DMS53 (cell line): ENCODE results near the gene CENPW.

Source experiments
- DNase-seq: peaks from one replicate; lab custom pipeline; 2025; lab: John Stamatoyannopoulos, UW

CENPW gene

GRCh38 chr6:126339796-126340609 lies at the start of gene CENPW:
Gene CENPW (plus strand): TSS chr6:126340115. CDS start chr6:126340274, 159 bp downstream.
- peak; percentile 92 for DNase-seq

GRCh38 chr6:126293891-126294524 lies 45.9 kb upstream of the CENPW start:
- DNase-seq = no peak

DNA sequence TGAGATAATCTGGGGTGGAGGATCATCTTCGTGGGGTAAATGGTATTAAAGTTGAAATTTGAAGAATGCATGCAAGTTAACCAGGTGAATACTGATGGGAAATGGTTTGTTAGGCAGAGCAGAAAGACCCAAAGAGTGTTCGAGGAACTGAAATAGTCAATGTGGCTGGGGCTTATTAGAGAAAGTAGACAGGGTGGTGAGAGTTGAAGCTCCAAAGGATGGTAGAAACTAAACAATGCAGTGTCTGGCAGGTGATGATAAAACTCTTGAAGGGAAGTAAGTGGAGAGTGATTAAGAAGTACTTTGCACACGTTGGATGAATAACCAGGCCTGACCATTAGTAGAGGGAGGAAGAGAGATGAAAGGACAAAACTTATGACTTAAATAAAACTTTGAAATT lies 39.8 kb upstream of the CENPW start:
- DNase-seq = no peak

- DNase-seq = no peak
These were observed 39.2 kb upstream of the CENPW start for GRCh38 chr6:126300735-126301134.

DNA sequence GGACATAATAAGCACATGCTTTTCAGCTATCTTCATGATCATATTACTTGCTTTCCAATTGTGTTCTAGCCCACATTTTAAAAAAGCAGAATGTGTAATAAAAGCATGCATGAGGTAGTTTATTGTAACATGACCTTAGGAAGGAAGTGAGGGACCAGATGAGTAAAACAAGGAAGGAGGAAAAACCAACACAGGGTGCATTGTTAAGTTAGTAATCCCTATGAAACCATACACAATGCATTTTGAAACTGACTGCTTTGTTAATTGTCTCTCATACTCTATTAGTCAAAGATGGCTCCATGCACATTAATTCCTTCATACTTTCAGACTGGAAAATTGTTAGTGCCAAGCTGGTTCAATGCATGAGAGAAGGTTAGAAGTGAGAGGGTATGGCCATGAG lies 37.7 kb upstream of the CENPW start:
- DNase-seq = no peak

DNA sequence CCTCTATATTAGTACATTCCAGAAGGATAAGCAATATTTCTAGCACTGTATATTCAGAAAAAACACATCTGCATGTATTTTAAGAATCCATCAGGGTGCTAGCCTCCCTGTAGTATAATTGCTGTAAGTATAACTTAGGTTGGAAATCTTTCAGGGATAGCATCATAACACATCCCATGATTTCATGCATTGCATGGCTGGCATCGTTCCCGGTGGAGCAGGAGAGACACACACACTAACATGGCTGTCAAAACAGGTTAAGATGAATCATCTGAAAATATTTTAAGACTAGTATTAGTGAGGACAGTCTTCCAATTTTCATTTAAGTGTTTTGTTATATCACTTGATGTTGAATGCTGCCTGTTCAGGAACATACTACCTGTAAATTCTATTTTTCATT lies 32.1 kb upstream of the CENPW start:
- no peak for DNase-seq

GRCh38 chr6:126308362-126308761 lies 31.6 kb upstream of the CENPW start:
- no peak for DNase-seq

- peak; percentile 48 for DNase-seq
These were observed 27.8 kb upstream of the CENPW start for GRCh38 chr6:126312013-126312665.

DNA sequence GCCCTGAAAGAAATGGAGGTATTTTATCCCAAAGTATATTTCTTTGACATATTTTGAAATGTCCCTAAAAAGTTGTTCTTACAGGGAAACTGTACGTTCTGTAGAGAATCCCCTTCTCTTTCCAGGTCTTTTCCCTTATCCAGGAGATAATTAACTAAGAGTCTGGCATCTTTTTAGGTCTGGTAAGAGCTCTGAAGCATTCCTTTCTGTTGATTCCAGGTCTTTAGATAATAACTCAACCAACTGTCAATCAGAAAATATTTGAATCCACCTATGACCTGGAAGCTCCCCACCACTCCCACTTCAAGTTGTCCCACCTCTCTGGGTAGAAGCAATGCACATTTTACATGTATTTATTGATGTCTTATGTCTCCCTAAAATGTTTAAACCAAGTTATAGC lies 26.0 kb upstream of the CENPW start:
- no peak for DNase-seq

DNA sequence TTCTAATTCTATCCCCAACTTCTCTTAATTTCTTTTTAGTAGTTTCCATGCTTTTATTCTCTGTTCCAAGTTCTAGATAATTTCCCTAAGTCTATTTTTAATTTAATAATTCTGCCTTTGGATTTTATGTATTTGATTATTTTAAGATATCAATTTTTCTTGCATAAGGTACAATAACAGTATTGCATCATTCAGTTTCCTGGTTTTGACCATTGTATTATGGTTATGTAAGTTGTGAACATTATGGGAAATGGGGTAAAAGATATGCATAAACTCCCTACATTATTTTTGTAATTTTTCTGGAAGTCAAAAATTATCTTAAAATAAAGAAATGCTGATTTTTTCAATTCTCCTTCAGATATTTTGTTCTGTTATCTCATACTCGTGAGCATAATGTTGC lies 21.1 kb upstream of the CENPW start:
- DNase-seq = no peak

- DNase-seq = no peak
These were observed 6.2 kb upstream of the CENPW start for GRCh38 chr6:126333729-126334128.

DNA sequence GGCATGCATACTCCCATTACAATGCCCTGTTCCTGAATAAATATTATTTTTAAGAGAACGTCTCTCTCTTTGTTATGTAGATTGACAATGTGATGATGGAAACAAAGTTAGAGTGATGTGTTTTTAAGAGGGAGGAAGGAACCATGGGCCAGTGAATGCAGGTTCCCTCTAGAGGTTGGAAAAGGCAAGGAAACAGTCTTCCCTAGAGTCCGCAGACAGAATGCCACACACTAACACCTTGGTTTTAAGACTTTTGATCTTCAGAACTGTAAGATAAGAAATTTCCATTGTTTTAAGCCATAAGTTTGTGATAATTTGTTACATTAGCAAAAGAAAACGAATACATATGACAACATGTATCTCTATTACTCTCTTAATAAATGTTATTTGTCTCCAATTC lies 4.7 kb upstream of the CENPW start:
- no peak for DNase-seq

DNA sequence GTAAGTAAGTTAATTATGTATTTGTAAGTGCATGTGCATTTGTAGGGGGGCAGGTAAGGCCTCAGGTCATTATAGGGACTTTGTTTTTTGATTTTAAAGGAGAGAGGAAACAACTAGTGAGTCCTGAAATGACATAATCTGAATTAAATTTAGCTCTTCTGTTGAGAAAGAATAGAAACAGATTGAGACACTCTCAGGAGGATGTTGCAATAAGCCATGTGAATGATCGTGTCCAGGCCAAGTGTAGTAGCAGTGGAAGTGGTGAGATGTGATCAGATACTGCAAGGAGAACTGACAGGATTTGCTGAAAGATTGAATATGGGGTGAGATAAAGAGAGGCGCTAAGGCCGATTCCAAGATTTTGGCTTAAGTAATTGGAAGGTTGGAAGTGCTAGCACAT lies 2.6 kb upstream of the CENPW start:
- no peak for DNase-seq

DNA sequence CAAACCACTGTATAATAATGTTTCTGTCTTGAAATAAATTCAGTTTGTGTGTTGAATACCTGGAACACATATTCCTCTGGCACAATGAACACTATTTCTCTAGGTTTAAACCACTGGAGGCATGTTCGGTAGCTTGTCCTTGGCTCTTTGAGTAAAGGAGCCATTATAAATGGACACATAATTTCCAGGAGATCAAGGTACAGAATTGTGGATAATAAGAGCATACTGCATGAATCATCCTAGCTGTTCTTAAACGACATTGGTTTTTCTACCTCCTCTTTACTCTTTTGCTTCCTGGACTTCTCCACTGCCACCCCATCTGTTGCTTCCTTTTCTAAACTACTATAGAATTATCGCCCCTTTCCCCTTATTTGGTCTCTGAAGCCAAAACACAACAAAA lies 1.2 kb downstream of the CENPW start:
- no peak for DNase-seq

DNA sequence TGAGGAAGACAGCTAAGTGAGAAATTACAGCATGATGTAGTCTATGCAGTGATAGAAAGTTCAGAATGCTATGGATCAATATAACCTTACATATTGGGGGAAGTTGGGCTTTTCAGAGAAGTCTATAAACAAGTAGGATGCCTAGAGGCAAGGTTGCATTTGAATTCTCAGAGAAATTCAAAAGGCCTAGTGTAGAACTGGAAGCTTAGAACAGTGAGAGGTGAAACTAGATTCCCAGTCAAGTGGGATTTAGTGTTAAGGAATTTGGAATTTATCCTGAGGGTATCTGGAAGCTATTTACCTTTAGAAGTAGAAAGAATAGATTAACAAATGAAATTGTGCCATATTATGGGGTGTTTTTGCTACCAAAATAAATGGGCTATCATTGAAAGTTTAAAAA lies 4.3 kb downstream of the CENPW start:
- no peak for DNase-seq

DNA sequence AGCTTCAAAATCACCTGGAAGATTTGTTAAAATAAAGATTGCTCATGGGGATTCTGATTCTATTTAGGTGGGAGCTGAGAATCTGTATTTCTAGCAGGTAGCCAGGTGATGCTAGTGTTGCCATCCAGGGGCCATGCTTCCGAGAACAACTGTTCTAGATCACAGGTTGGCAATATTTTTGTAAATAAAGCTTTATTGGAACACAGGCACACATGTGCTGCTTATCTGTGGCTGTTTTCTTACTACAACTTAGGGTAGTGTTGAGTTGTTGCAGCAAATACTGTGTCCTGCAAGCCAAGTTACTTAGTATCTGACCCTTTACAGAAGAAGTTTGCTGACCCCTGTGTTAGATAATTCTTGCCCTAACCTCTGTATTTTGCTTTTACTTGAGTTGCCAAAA lies 12.0 kb downstream of the CENPW start:
- no peak for DNase-seq

DNA sequence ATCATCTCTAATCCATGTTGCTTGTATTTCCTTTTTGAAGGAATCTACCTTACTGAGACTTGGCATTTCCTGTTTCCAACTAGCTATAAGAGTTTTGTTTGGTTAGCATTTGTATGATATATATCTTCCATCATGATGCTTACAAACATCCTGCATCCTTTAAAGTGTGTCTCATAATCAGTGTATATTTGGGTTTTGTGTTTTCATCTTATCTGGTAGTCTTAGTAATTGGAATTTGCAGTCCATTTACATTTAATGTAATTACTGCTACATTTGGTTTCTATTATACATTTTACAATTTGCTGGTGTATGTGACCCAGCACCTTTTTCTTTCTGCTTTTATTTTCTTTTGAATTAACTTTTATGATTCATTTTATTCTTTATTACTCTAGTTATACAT lies 12.6 kb downstream of the CENPW start:
- DNase-seq = no peak

GRCh38 chr6:126356526-126356925 lies 16.6 kb downstream of the CENPW start:
- no peak for DNase-seq

DNA sequence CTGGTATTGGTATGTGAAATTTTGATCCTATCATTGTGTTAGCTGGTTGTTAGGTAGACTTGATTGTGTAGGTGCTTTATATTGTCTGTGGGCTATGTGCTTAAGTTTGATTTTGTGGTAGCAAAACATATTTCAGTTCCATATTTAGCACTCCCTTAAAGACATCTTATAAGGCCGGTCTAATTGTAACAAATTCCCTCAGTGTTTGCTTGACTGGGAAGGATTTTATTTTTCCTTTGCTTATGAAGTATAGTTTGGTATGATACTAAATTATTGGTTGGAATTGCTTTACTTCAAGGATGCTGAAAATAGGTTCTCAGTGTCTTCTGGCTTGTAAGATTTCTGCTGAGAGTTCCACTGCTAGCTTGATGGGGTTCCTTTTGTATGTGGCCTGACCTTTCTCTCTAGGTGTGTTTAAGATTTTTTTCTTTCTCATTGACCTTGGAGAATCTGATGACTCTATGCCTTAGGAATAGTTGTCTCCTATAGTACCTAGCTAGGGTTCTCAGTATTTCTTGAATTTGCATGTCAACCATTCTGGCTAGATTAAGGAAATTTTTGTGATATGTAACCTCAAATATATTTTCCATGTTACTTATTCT lies 20.1 kb downstream of the CENPW start:
- DNase-seq = no peak

DNA sequence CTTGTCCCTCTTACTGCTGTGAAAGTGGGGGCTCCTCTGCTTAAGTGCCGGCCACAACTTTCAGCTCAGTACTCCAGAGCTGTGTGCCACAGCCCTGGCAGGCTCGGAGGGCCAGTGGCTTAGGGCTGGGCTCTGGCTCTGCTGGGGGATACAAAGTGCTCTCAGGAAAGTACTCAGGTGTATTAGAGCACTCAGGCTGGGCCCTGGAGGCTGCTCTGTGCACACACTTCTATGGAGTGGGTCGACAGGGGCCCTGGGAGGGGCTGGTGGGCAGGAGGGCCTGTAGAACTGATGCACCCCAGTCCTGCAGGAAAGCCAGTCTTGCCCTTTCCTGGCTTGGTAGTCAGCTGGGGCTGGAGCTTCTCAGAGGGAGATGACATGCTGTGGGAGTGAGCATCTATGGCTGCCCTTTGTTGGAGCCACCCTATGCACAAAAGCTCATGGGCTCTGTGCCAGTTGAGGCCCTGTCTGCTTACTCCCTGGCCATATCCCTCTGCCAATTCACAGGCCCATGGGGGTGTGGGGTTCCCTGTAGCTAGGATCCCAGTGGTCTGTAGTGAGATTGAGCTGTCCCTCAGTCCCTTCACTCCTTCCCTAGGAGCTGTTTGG lies 22.0 kb downstream of the CENPW start:
- DNase-seq = no peak

DNA sequence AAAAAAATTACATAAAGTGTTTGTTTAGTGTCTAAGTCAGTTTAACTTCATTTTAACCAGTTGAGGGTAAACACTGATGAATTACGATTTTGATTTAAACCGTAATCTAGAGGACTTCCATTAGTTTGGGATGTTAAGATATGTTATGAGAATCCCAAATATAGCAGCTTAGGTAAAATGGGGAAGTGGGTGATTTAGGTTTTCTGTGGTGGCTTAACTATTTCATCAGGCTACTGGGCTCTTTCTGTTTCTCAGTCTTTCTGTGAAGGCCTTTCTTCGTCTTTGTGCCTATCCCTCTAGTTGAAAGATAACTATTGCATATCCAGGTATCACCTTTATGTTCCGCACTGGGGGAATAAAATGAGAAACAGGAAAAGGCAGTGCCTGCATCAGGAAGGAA lies 27.9 kb downstream of the CENPW start:
- no peak for DNase-seq

DNA sequence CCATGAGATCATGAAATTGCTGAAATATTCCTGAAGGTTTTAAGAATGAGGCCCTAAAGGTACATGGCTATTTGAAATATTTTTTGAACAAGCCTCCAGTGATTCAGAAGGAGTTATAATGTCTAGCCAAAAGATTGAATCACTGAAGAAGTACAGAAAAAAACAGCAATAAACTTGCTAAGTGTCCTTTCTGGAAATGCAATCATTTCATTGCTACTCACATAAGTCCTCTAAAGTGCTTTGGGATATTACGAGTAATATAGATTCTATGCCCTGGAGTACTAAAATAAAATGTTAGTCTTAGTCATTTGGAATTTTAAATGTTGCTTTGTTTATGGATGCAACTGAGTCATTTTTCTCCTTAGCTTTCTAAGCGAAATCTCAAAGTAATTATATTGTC lies 32.7 kb downstream of the CENPW start:
- DNase-seq = no peak
